K562 (cell line): ENCODE results near the gene FAAH.

Experiments
- IRF2 ChIP-seq: sonication (generic); formaldehyde crosslinking; IDR thresholded peaks from 2 replicates; pipeline ENCODE4 v1.8.1; 2022; ENCODE audit warnings: mild to moderate bottlenecking, missing genetic modification reagents
- TF ChIP-seq, protein P1 (sequence below): fragments of 250-450 bp; sonication (Bioruptor Pico); IDR thresholded peaks from 2 replicates; pipeline ENCODE4 v1.8.0; 2021; ENCODE audit warnings: moderate library complexity, mild to moderate bottlenecking, inconsistent platforms

DNA sequence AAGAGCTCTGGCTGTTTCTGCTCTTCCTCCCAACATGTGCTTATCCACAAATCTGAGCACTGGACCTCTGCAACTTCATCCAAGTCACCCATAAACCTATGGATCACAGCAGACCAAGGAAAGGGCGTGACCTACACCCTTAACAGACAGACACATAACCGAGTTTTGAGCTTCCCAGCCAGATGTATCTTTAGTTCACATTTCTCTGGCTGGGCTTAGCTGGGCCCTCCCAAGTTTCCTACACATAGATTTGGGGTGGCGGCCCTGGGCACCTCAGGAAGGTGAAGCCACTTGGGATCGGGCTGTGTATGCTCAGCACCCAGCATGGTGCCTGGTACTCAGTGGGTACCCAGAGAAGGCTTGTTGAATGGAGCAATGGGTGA, 26.4 kb downstream of the FAAH start:
- no peak for TF ChIP-seq IRF2 (CRISPR knock-in tag)
- TF ChIP-seq, protein P1, sequence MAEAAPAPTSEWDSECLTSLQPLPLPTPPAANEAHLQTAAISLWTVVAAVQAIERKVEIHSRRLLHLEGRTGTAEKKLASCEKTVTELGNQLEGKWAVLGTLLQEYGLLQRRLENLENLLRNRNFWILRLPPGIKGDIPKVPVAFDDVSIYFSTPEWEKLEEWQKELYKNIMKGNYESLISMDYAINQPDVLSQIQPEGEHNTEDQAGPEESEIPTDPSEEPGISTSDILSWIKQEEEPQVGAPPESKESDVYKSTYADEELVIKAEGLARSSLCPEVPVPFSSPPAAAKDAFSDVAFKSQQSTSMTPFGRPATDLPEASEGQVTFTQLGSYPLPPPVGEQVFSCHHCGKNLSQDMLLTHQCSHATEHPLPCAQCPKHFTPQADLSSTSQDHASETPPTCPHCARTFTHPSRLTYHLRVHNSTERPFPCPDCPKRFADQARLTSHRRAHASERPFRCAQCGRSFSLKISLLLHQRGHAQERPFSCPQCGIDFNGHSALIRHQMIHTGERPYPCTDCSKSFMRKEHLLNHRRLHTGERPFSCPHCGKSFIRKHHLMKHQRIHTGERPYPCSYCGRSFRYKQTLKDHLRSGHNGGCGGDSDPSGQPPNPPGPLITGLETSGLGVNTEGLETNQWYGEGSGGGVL = no peak
